Keratinocyte (primary cell): ENCODE measurements around the gene NAT16. TPM values are rescaled to one million over a fixed set of nuclear protein-coding genes. Genes with fewer than 3 reads are reported as not detected.

ENCODE experiments used
- DNase-seq: peaks from one replicate; pipeline ENCODE4 v3.0.0-alpha.2; 2011; ENCODE audit warnings: low read depth, missing footprints, low spot score
- FAIRE-seq: peaks from 2 replicates; lab custom pipeline; 2011; peaks lifted over from hg19 to GRCh38; lab: Jason Lieb, UNC
- H2AFZ ChIP-seq: 2 replicates; pipeline ENCODE4 v1.6.0; 2012; ENCODE audit warnings: low read length, control low read depth, inconsistent platforms; ENCODE audit not compliant: control insufficient read depth
- H3K27ac ChIP-seq: 2 replicates; pipeline ENCODE4 v1.5.1; 2011; ENCODE audit warnings: low read length; ENCODE audit not compliant: control insufficient read depth, insufficient read depth
- H3K27me3 ChIP-seq: 3 replicates; pipeline ENCODE4 v1.6.0; 2011; ENCODE audit warnings: low read length; ENCODE audit not compliant: control insufficient read depth, insufficient read depth; ENCODE audit errors: extremely low read depth
- H3K36me3 ChIP-seq, 2 experiments: 2 replicates in 1 of 2; 3 replicates in 1 of 2; pipeline ENCODE4 v1.5.1; 2011; ENCODE audit warnings: low read length in 2 of 2, mild to moderate bottlenecking in 1 of 2; ENCODE audit not compliant: control insufficient read depth in 2 of 2, insufficient read depth in 2 of 2; ENCODE audit errors: extremely low read depth in 1 of 2
- H3K4me1 ChIP-seq: 3 replicates; pipeline ENCODE4 v1.5.1; 2011; ENCODE audit warnings: low read length; ENCODE audit not compliant: control insufficient read depth, insufficient read depth; ENCODE audit errors: extremely low read depth
- H3K4me2 ChIP-seq: 3 replicates; pipeline ENCODE4 v1.6.0; 2011; ENCODE audit warnings: low read depth, low read length; ENCODE audit not compliant: control insufficient read depth, insufficient read depth; ENCODE audit errors: extremely low read depth
- H3K4me3 ChIP-seq, 3 experiments: fragments of 200-600 bp in 1 of 3; sonication (generic) in 1 of 3; 2 replicates in 2 of 3; 3 replicates in 1 of 3; pipeline ENCODE4 v1.5.1; 2011 to 2016; ENCODE audit warnings: low read length in 3 of 3, mild to moderate bottlenecking in 3 of 3, control low read depth in 2 of 3, inconsistent platforms in 1 of 3, low read depth in 1 of 3, mixed read lengths in 1 of 3, mixed run types in 1 of 3, moderate library complexity in 1 of 3; ENCODE audit not compliant: control insufficient read depth in 2 of 3, insufficient read depth in 2 of 3; ENCODE audit errors: extremely low read depth in 1 of 3
- H3K79me2 ChIP-seq: 2 replicates; pipeline ENCODE4 v1.6.0; 2012; ENCODE audit warnings: low read length; ENCODE audit not compliant: control insufficient read depth, insufficient read depth
- H3K9ac ChIP-seq: 3 replicates; pipeline ENCODE4 v1.6.0; 2011; ENCODE audit warnings: low read length; ENCODE audit not compliant: control insufficient read depth, insufficient read depth; ENCODE audit errors: extremely low read depth
- H3K9me1 ChIP-seq: 3 replicates; pipeline ENCODE4 v1.6.0; 2011; ENCODE audit warnings: low read length; ENCODE audit not compliant: control insufficient read depth, insufficient read depth; ENCODE audit errors: extremely low read depth
- H3K9me3 ChIP-seq: 2 replicates; pipeline ENCODE4 v1.5.1; 2012; ENCODE audit warnings: low read depth, low read length; ENCODE audit not compliant: control insufficient read depth
- H4K20me1 ChIP-seq: 3 replicates; pipeline ENCODE4 v1.6.0; 2011; ENCODE audit warnings: low read length; ENCODE audit not compliant: control insufficient read depth, insufficient read depth; ENCODE audit errors: extremely low read depth
- EZH2 ChIP-seq: IDR thresholded peaks from one replicate; pipeline ENCODE4 v1.6.1; 2012; ENCODE audit warnings: inconsistent platforms, mild to moderate bottlenecking, low read length, moderate library complexity
- dilution Hi-C: fragments of 300-500 bp; cut with MboI; formaldehyde crosslinking; loops from one replicate; pipeline ENCODE4 v1.7.0; 2020; ENCODE audit warnings: low sequenced_read_pairs; ENCODE audit not compliant: extremely low pct_ligation_motif_present
- polyA plus RNA-seq, 5 experiments: library from polyadenylated mRNA; depleted of rRNA in 3 of 5; stranded (reverse) in 3 of 5; stranded (forward) in 1 of 5; unstranded in 1 of 5; fragments of >200 nt; gene quantifications; 1 replicate in 1 of 5; 2 replicates in 3 of 5; 3 replicates in 1 of 5; pipeline versions ENCODE4 v1.2.1 to v1.2.3, GENCODE V29; 2011 to 2012; ENCODE audit warnings: missing spikeins in 2 of 5, low read depth in 1 of 5, low replicate concordance in 1 of 5
- TF ChIP-seq, protein P1 (sequence below), 3 experiments: IDR thresholded peaks in 1 of 3; conservative IDR thresholded peaks in 1 of 3; optimal IDR thresholded peaks in 1 of 3; 2 replicates in 2 of 3; 3 replicates in 1 of 3; pipeline versions ENCODE3 to v1.5.1; 2011; ENCODE audit warnings: low read length in 3 of 3, mild to moderate bottlenecking in 3 of 3, moderate library complexity in 2 of 3, control low read depth in 1 of 3, inconsistent platforms in 1 of 3; ENCODE audit not compliant: insufficient read depth in 2 of 3; ENCODE audit errors: extremely low read depth in 1 of 3

NAT16 gene
- polyA plus RNA-seq, 1 donor (not counting 4 experiments of a cell fraction or from before 2014, with no cell fraction given), result not detected

DNA sequence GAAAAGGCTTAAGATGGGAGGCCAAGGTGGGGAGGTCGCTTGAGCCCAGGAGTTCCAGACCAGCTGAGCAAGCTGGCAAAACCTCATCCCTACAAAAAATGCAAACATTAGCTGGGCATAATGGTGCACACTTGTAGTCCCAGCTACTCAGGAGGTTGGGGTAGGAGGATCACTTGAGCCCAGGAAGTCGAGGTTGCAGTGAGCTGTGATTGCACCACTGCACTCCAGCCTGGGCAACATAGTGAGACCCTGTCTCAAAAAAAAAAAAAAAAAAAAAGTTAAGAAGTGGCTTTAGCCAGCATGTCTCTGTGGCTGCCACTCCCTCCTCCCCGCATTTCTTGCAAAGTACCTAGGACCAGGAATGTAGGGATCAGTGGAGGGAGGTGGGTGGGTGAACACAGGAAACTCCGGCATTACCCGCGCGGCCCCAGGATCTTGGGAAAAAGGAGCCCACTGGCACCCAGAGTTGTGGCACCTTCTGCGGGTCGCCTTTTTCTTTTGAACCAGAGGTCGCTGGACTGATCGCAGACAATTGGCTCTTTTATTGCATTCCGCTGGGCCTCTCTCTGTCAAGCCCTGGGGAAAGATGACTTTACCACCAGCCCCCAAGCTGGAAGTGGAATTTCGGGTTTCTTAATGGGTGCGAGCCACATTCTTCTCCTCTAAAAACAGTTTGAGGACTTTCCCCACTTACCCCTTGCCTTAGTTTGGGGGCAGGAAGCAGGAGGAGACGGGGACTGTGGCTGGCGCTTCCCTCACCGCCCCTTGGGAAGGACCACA, 18.2 kb downstream of the NAT16 start:
- DNase-seq (no peak), FAIRE-seq (no peak)
- Histone ChIP-seq H2AFZ (no peak overlapping the region), H3K4me2 (peak overlapping the region; percentile 39), H3K4me3 (no peak overlapping the region), H3K79me2 (no peaks in the 10 kb centered on the region), H4K20me1 (no peaks in the 10 kb centered on the region), H3K36me3 (peaks cover 21 to 31% of the 10 kb centered on the region in 2 experiments), H3K9me3 (no peaks in the 10 kb centered on the region), H3K4me1 (peaks cover 26% of the 10 kb centered on the region), H3K27me3 (peaks cover 21% of the 10 kb centered on the region), H3K9me1 (no peaks in the 10 kb centered on the region), H3K27ac (no peak overlapping the region), H3K9ac (no peak overlapping the region)
- dilution Hi-C loops, result no loop called here
- TF ChIP-seq, protein P1, sequence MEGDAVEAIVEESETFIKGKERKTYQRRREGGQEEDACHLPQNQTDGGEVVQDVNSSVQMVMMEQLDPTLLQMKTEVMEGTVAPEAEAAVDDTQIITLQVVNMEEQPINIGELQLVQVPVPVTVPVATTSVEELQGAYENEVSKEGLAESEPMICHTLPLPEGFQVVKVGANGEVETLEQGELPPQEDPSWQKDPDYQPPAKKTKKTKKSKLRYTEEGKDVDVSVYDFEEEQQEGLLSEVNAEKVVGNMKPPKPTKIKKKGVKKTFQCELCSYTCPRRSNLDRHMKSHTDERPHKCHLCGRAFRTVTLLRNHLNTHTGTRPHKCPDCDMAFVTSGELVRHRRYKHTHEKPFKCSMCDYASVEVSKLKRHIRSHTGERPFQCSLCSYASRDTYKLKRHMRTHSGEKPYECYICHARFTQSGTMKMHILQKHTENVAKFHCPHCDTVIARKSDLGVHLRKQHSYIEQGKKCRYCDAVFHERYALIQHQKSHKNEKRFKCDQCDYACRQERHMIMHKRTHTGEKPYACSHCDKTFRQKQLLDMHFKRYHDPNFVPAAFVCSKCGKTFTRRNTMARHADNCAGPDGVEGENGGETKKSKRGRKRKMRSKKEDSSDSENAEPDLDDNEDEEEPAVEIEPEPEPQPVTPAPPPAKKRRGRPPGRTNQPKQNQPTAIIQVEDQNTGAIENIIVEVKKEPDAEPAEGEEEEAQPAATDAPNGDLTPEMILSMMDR (optimal IDR thresholded peaks at IDR 0.05 in 1 of 3, IDR thresholded peaks at IDR 0.05 in 1 of 3, conservative IDR thresholded peaks at IDR 0.05 in 1 of 3; ENCODE audit: extremely low read depth in 1 of 3, insufficient read depth in 2 of 3, low read length in 3 of 3), result no peak
- no peak for TF ChIP-seq EZH2

DNA sequence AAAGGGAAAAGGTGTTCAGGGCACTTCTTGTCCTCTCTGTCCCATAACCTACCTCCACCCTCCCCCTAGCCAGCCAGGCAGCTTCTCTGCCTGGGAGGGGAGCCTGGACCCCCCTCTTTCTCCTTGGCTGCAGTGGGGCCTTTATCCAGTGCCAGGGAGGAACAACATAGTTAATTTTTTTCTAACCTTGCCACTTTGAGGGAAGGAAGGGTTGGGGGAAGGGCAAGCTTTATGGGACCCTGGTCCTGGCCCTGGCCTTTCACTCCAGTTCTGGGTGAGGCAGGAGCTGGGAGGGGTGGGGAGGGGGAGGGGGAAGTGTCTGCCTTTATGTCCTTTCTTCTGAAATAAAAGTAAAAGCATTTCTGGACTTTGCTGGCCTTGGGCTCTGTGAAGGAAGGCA, 19.2 kb downstream of the NAT16 start:
- Histone ChIP-seq H3K36me3 (peaks cover 21 to 40% of the 10 kb centered on the region in 2 experiments), H3K27ac (no peak overlapping the region), H2AFZ (no peak overlapping the region), H3K4me2 (no peak overlapping the region), H3K9me1 (no peaks in the 10 kb centered on the region), H3K4me1 (peaks cover 33% of the 10 kb centered on the region), H4K20me1 (no peaks in the 10 kb centered on the region), H3K79me2 (peaks cover 7% of the 10 kb centered on the region), H3K9ac (no peak overlapping the region), H3K9me3 (no peaks in the 10 kb centered on the region), H3K27me3 (peaks cover 12% of the 10 kb centered on the region), H3K4me3 (no peak overlapping the region)
- TF ChIP-seq, protein P1 (optimal IDR thresholded peaks at IDR 0.05 in 1 of 3, IDR thresholded peaks at IDR 0.05 in 1 of 3, conservative IDR thresholded peaks at IDR 0.05 in 1 of 3; ENCODE audit: extremely low read depth in 1 of 3, insufficient read depth in 2 of 3, low read length in 3 of 3), result no peak
- TF ChIP-seq EZH2, result no peak
- no peak for DNase-seq
- no peak for FAIRE-seq
- dilution Hi-C loops, result no loop called here
